Mesenteric fat pad (tissue), 1 donor: ENCODE data around the gene PPT2. TPM values are rescaled to one million over a fixed set of nuclear protein-coding genes. Genes with fewer than 3 reads are reported as not detected.

Experiments used
- DNase-seq: peaks from one replicate; pipeline ENCODE4 v3.0.0-alpha.2; 2020; ENCODE audit warnings: low spot score
- total RNA-seq: library from RNA; stranded (reverse); fragmentation: NEBNext Ultra II Directional; extraction: Animal tissue kit (Norgen Biotek cat#: 25700); gene quantifications from one replicate; pipeline ENCODE4 v1.2.1, GENCODE V29; 2021
- donor health status: DM: yes; HTN: yes; CAD: no.

The PPT2 gene
- total RNA-seq, 1 donor from 2014 or later: 24.4 TPM

- DNase-seq: no peak
Measured at GRCh38 chr6:32151863-32152768, 1.8 kb upstream of the PPT2 start, which contains the start of gene PRRT1. TSS of gene PRRT1 (minus strand) at chr6:32151939. CDS start at chr6:32151827, 112 bp downstream.

GRCh38 chr6:32152769-32153563 is 975 bp upstream of the PPT2 start:
- DNase-seq: no peak

GRCh38 chr6:32154514-32155161 is 697 bp downstream of the PPT2 start:
- no peak for DNase-seq

GRCh38 chr6:32156891-32157290 is 3.0 kb downstream of the PPT2 start:
- no peak for DNase-seq

GRCh38 chr6:32158052-32158451 is 4.1 kb downstream of the PPT2 start:
- DNase-seq: no peak

- DNase-seq: no peak
Measured at GRCh38 chr6:32163559-32164258, 9.8 kb downstream of the PPT2 start.

- no peak for DNase-seq
Measured at GRCh38 chr6:32164295-32164694, 10.4 kb downstream of the PPT2 start, which contains the start of gene EGFL8. TSS of gene EGFL8 (plus strand) at chr6:32164595. CDS start at chr6:32166166, 1,571 bp downstream.

- no peak for DNase-seq
Measured at GRCh38 chr6:32166411-32167061, 12.6 kb downstream of the PPT2 start.

- DNase-seq: no peak
Measured at GRCh38 chr6:32167154-32167760, 13.3 kb downstream of the PPT2 start.

- no peak for DNase-seq
Measured at GRCh38 chr6:32167761-32168262, 13.9 kb downstream of the PPT2 start.

GRCh38 chr6:32168350-32168749 is 14.4 kb downstream of the PPT2 start:
- DNase-seq: no peak

GRCh38 chr6:32168807-32169591 is 15.1 kb downstream of the PPT2 start:
- no peak for DNase-seq

GRCh38 chr6:32170294-32170693 is 16.4 kb downstream of the PPT2 start:
- DNase-seq: no peak

GRCh38 chr6:32171234-32171633 is 17.3 kb downstream of the PPT2 start:
- no peak for DNase-seq

GRCh38 chr6:32173051-32173727 is 19.2 kb downstream of the PPT2 start:
- no peak for DNase-seq

- no peak for DNase-seq
Measured at GRCh38 chr6:32174416-32174815, 20.5 kb downstream of the PPT2 start.

GRCh38 chr6:32175322-32175710 is 21.4 kb downstream of the PPT2 start:
- DNase-seq: no peak
